Measurements from ENCODE around the gene RTF1. TPM values are rescaled to one million over a fixed set of nuclear protein-coding genes. Genes with fewer than 3 reads are reported as not detected.
A peak's percentile ranks its signal among the peaks of the same experiment; 100 is the strongest.

The RTF1 gene
- total and polyA plus RNA-seq, 2 donors (not counting 3 experiments of a cell fraction or from before 2014, with no cell fraction given): 19.2 to 40.6 TPM

DNA sequence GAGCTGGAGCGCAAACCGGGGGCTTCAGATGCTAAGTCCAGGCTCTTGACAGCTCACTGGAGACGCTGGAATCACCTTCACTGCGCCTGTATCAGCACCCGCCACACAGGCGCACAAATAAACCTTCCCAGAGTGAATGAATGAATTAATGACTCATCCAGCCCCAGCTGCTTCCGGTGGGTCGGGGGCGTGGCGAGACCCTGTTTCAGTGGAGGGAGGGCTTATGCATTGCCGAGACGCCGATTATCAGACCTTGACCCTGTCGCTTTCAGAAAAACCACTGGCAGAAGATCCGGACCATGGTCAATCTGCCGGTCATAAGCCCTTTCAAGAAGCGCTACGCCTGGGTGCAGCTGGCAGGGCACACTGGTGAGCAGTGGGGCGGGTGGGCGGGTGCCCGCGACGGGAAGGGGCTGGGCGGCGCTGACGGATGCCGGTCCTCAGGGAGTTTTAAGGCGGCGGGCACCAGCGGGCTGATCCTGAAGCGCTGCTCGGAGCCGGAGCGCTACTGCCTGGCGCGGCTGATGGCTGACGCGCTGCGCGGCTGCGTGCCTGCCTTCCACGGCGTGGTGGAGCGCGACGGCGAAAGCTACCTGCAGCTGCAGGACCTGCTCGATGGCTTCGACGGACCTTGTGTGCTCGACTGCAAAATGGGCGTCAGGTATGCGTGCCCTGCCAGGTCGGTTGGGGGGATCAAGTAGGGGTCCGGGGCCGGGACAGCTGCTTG lies 84.5 kb downstream of the RTF1 start:
- intact Hi-C loops (cut with micrococcal nuclease) (loop anchor here (5.0 kb wide), 1 partner anchor 41 kb away; the partner anchor contains the start of gene RPAP1), dilution Hi-C loops (cut with MboI; ENCODE audit: extremely low pct_ligation_motif_present, low sequenced_read_pairs) (no loop called here)
- CTCF ChIA-PET: interaction anchor here (0.7 to 1.4 kb wide), 3 partner anchors 9 to 42 kb away, joined by 3 to 6 read pairs (median 4); no protein-coding TSS in a partner anchor
- H3K9me1 ChIP-seq (replicated peaks; ENCODE audit: control insufficient read depth, extremely low read depth, insufficient read depth, low read length): no peaks in the 10 kb centered on the region
- no peaks in the 10 kb centered on the region for H3K9me3 ChIP-seq (replicated peaks; ENCODE audit: control insufficient read depth, insufficient read depth, low read length)
- POLR2A ChIA-PET: no interaction called here
- H3K9ac ChIP-seq (replicated peaks; ENCODE audit: extremely low read depth, insufficient read depth, low read length): no peak overlapping the region
- no TSS peak for BruUV-seq (replicated peaks)
- H3K36me3 ChIP-seq (ENCODE audit: control insufficient read depth in 2 of 2, extremely low read depth in 1 of 2, insufficient read depth in 2 of 2, low read length in 2 of 2): no peaks in the 10 kb centered on the region
- peaks cover 27 to 36% of the 10 kb centered on the region in 2 experiments for H3K27me3 ChIP-seq (ENCODE audit: control insufficient read depth in 2 of 2, insufficient read depth in 2 of 2, low read length in 2 of 2)
- H3K27ac ChIP-seq (ENCODE audit: insufficient read depth, low read depth, low read length): no peak overlapping the region
- no peak overlapping the region for H2AFZ ChIP-seq (ENCODE audit: low read depth, low read length)
- peaks cover 15% of the 10 kb centered on the region for H3K4me1 ChIP-seq (ENCODE audit: control insufficient read depth, extremely low read depth, insufficient read depth, low read length)
- no peaks in the 10 kb centered on the region for H4K20me1 ChIP-seq (replicated peaks; ENCODE audit: control insufficient read depth, extremely low read depth, insufficient read depth, low read length)
- peak overlapping the region in 1 of 3 experiments; percentile 34 for H3K4me3 ChIP-seq (replicated peaks in 1 of 3; ENCODE audit: insufficient read depth in 1 of 3, low read depth in 1 of 3, low read length in 3 of 3)
- FAIRE-seq: peak; percentile 81
- TF ChIP-seq POLR2A (IDR thresholded peaks at IDR 0.05; ENCODE audit: low read depth, low read length) (no peak), FOS (IDR thresholded peaks at IDR 0.05; ENCODE audit: borderline replicate concordance, insufficient read depth, low read length) (peak; percentile 26)
- no peaks in the 10 kb centered on the region for H3K79me2 ChIP-seq (ENCODE audit: control insufficient read depth, insufficient read depth, low read length)
- peak overlapping the region; percentile 52 for H3K4me2 ChIP-seq (ENCODE audit: insufficient read depth, low read length)
- DNase-seq (ENCODE audit: low read depth, low spot score): peak; percentile 46

DNA sequence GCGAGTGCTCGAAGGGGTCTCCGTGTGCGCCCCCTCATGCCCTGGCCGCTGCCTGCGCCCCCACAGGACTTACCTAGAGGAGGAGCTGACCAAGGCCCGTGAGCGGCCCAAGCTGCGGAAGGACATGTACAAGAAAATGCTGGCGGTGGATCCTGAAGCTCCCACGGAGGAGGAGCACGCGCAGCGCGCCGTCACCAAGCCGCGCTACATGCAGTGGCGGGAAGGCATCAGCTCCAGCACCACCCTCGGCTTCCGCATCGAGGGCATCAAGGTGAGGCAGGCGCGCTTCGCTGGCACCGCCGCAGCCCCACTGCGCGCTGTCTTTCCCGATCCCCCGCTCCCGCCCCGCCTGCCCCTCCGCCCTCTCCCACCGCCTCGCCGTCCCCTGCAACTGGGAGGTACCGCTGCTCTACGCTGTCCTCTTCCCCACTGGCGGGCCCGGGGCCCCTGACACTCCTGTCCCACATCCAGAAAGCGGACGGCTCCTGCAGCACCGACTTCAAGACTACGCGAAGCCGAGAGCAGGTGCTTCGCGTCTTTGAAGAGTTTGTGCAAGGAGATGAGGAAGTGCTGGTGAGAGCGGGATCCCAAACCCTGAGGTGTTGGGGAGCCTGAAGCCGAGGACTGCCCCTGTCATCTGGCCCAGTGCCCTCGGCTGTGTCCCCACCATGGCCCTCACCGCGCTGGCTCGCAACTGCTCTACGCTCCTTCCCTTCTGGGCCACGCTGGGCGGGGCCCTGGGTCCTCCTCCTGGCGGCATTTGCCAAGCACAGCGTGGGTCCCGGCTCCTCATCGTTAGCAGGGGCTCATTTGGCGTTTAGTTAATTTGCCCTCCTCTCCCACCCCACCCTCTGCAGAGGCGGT lies 85.3 kb downstream of the RTF1 start:
- Histone ChIP-seq H3K27ac (ENCODE audit: insufficient read depth, low read depth, low read length) (no peak overlapping the region), H3K79me2 (ENCODE audit: control insufficient read depth, insufficient read depth, low read length) (no peaks in the 10 kb centered on the region), H2AFZ (ENCODE audit: low read depth, low read length) (no peak overlapping the region), H4K20me1 (replicated peaks; ENCODE audit: control insufficient read depth, extremely low read depth, insufficient read depth, low read length) (no peaks in the 10 kb centered on the region), H3K4me1 (ENCODE audit: control insufficient read depth, extremely low read depth, insufficient read depth, low read length) (peaks cover 15% of the 10 kb centered on the region), H3K9ac (replicated peaks; ENCODE audit: extremely low read depth, insufficient read depth, low read length) (no peak overlapping the region), H3K36me3 (ENCODE audit: control insufficient read depth in 2 of 2, extremely low read depth in 1 of 2, insufficient read depth in 2 of 2, low read length in 2 of 2) (no peaks in the 10 kb centered on the region), H3K27me3 (ENCODE audit: control insufficient read depth in 2 of 2, insufficient read depth in 2 of 2, low read length in 2 of 2) (peaks cover 23 to 30% of the 10 kb centered on the region in 2 experiments), H3K4me2 (ENCODE audit: insufficient read depth, low read length) (peak overlapping the region; percentile 16), H3K9me3 (replicated peaks; ENCODE audit: control insufficient read depth, insufficient read depth, low read length) (no peaks in the 10 kb centered on the region), H3K4me3 (replicated peaks in 1 of 3; ENCODE audit: insufficient read depth in 1 of 3, low read depth in 1 of 3, low read length in 3 of 3) (no peak overlapping the region), H3K9me1 (replicated peaks; ENCODE audit: control insufficient read depth, extremely low read depth, insufficient read depth, low read length) (no peaks in the 10 kb centered on the region)
- DNase-seq (ENCODE audit: low read depth, low spot score): no peak
- ChIA-PET CTCF (interaction anchor here (1.3 kb wide), 1 partner anchor 10 kb away, joined by 6 read pairs; no protein-coding TSS in a partner anchor), POLR2A (no interaction called here)
- TF ChIP-seq EZH2 (IDR thresholded peaks at IDR 0.05; ENCODE audit: borderline replicate concordance, low read depth, low read length, severe bottlenecking): peak; percentile 99
- no peak for TF ChIP-seq GATA2 (IDR thresholded peaks at IDR 0.05; ENCODE audit: insufficient read depth, insufficient read length, low read depth, low read length)
- dilution Hi-C loops (cut with MboI; ENCODE audit: extremely low pct_ligation_motif_present, low sequenced_read_pairs): no loop called here
- no TSS peak for BruUV-seq (replicated peaks)
- no peak for FAIRE-seq
- intact Hi-C loops (cut with micrococcal nuclease): loop anchor here (5.0 kb wide), 1 partner anchor 40 kb away; the partner anchor contains the start of gene RPAP1

Measured in endothelial cell of umbilical vein (primary cell).